Measurements from ENCODE around the gene FOXF2.

DNA sequence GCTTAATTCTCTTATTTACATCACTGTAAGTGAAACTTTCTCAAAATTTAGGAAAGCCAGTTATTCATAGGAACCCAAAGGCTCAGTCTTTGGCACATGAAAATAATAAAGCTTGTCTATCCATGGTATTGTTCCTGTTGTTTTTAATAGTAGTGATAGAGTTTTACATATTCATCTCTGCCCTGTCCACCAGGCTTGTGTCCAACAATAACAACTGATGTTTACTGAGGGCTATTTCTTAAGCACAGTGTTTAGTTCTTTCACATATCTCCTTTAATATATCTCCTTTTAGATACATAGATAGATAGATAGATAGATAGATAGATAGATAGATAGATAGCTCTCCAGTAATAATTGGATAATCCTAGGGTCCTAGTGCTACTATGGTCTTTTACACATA lies 43.3 kb upstream of the FOXF2 start:
- TF ChIP-seq EP300 (IDR thresholded peaks at IDR 0.05), result no peak
- TF ChIP-seq, protein P1, sequence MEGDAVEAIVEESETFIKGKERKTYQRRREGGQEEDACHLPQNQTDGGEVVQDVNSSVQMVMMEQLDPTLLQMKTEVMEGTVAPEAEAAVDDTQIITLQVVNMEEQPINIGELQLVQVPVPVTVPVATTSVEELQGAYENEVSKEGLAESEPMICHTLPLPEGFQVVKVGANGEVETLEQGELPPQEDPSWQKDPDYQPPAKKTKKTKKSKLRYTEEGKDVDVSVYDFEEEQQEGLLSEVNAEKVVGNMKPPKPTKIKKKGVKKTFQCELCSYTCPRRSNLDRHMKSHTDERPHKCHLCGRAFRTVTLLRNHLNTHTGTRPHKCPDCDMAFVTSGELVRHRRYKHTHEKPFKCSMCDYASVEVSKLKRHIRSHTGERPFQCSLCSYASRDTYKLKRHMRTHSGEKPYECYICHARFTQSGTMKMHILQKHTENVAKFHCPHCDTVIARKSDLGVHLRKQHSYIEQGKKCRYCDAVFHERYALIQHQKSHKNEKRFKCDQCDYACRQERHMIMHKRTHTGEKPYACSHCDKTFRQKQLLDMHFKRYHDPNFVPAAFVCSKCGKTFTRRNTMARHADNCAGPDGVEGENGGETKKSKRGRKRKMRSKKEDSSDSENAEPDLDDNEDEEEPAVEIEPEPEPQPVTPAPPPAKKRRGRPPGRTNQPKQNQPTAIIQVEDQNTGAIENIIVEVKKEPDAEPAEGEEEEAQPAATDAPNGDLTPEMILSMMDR (IDR thresholded peaks at IDR 0.05), result no peak
